Measurements from ENCODE around the gene PHLDB1.

Gene PHLDB1

GRCh38 chr11:118623269-118623655, 15.8 kb downstream of the PHLDB1 start:
- DNase-seq = no peak

GRCh38 chr11:118625036-118625690, 17.7 kb downstream of the PHLDB1 start:
- DNase-seq = no peak

GRCh38 chr11:118625976-118626375, 18.6 kb downstream of the PHLDB1 start:
- no peak for DNase-seq

- no peak for DNase-seq
Observed at GRCh38 chr11:118627566-118627965, 20.2 kb downstream of the PHLDB1 start.

- DNase-seq = no peak
Observed at GRCh38 chr11:118628031-118628430, 20.6 kb downstream of the PHLDB1 start.

GRCh38 chr11:118628432-118628831, 21.0 kb downstream of the PHLDB1 start:
- DNase-seq = no peak

- no peak for DNase-seq
Observed at GRCh38 chr11:118628861-118629549, 21.6 kb downstream of the PHLDB1 start.

- no peak for DNase-seq
Observed at GRCh38 chr11:118629761-118630661, 22.6 kb downstream of the PHLDB1 start.

GRCh38 chr11:118631142-118631909, 23.9 kb downstream of the PHLDB1 start:
- no peak for DNase-seq

GRCh38 chr11:118632577-118633318, 25.3 kb downstream of the PHLDB1 start:
- no peak for DNase-seq

- no peak for DNase-seq
Observed at GRCh38 chr11:118633319-118633690, 25.9 kb downstream of the PHLDB1 start.

GRCh38 chr11:118633979-118634378, 26.6 kb downstream of the PHLDB1 start:
- DNase-seq = no peak

GRCh38 chr11:118634431-118635236, 27.2 kb downstream of the PHLDB1 start:
- no peak for DNase-seq

- DNase-seq = no peak
Observed at GRCh38 chr11:118635237-118635591, 27.8 kb downstream of the PHLDB1 start.

- DNase-seq = no peak
Observed at GRCh38 chr11:118635642-118636041, 28.2 kb downstream of the PHLDB1 start.

GRCh38 chr11:118636569-118637290, 29.3 kb downstream of the PHLDB1 start:
- no peak for DNase-seq

- DNase-seq = no peak
Observed at GRCh38 chr11:118638726-118639125, 31.3 kb downstream of the PHLDB1 start.

- no peak for DNase-seq
Observed at GRCh38 chr11:118639899-118640298, 32.5 kb downstream of the PHLDB1 start.

GRCh38 chr11:118640332-118641154, 33.1 kb downstream of the PHLDB1 start:
- DNase-seq = no peak
